ENCODE results near the gene HDAC4. TPM values are rescaled to one million over a fixed set of nuclear protein-coding genes. Genes with fewer than 3 reads are reported as not detected.

The HDAC4 gene
- total and polyA plus RNA-seq, 9 donors = 10.1 to 17.6 (median 13.3) TPM

DNA sequence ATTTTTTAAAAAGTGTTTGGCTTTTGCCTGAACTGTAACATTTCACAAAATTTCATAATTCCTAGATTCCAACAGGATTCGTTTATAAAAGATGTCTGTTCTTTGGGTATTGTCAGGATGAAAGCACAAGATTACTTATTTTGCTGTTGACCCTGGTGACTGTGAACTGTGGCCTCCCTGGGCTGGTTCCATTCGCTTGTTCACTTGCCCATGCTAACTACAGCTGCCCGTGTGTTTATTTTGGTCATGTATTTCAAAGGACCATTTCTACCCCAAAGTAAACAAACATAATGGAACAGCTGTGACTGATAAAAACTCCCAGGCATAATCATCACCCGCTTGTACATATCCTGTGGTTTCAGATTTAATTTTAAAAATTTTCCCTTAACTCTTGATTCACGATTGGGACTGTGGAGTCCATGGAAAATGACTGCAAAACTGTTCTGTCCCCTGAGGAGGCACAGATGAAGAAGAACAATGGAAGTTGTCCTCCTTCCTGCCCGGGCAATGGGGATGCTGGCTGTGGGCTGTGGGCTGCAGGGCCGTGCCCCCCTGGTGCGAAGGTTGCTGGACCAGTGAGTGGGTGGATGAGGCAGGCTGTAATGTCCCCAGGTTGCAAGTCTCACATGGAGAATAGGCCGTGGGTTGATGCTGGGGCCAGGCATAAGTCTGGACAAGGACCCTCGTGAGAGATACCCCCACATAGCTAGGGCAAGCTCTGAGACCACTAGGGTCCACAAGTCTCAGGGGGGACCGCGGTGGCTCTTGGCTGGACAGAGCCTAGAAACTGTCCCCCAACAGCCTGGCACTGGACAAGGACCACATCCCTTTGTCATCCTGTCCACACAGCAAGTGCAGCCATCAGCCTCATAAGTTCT, 28.9 kb upstream of the HDAC4 start:
- WGBS (ENCODE audit: insufficient coverage) = 86% methylated on average over 7 of the region's 12 CpGs
- Histone ChIP-seq H3K4me3 (ENCODE audit: low read length) (no peak overlapping the region), H3K4me1 (ENCODE audit: control insufficient read depth, insufficient read depth, low read length) (no peaks in the 10 kb centered on the region), H3K36me3 (ENCODE audit: control insufficient read depth, insufficient read depth, low read length) (no peaks in the 10 kb centered on the region), H3K27me3 (ENCODE audit: control insufficient read depth, insufficient read depth, low read length) (no peaks in the 10 kb centered on the region), H3K9me3 (replicated peaks; ENCODE audit: control insufficient read depth, low read depth, low read length) (peaks cover 4% of the 10 kb centered on the region), H3K27ac (ENCODE audit: low read length) (no peak overlapping the region)
- no peak for DNase-seq

DNA sequence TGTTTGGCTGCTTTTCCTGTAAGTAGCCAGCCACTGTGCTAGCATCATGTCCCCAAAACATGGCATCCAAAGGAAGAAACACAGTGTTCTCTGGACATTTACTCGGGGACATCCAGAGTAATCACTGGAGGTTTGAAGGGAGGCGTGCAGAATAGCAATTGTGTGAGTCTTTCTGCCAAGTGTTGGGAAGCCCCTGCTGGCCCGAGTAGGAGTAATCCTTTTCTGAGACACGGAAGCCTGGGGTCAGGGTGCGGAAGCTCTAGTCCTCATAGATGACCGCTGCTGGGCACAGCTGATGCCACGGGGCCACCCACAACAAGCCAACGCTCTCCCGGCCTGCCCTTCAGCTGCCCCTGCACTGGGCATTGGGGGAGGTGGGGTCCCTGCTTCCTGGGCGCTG, 24.8 kb upstream of the HDAC4 start:
- Histone ChIP-seq H3K4me1 (ENCODE audit: control insufficient read depth, insufficient read depth, low read length) (peaks cover 7% of the 10 kb centered on the region), H3K4me3 (ENCODE audit: low read length) (no peak overlapping the region), H3K9me3 (replicated peaks; ENCODE audit: control insufficient read depth, low read depth, low read length) (no peaks in the 10 kb centered on the region), H3K27ac (ENCODE audit: low read length) (no peak overlapping the region), H3K27me3 (ENCODE audit: control insufficient read depth, insufficient read depth, low read length) (no peaks in the 10 kb centered on the region), H3K36me3 (ENCODE audit: control insufficient read depth, insufficient read depth, low read length) (no peaks in the 10 kb centered on the region)
- 70% methylated on average over 10 of the region's 10 CpGs for WGBS (ENCODE audit: insufficient coverage)
- DNase-seq = no peak

DNA sequence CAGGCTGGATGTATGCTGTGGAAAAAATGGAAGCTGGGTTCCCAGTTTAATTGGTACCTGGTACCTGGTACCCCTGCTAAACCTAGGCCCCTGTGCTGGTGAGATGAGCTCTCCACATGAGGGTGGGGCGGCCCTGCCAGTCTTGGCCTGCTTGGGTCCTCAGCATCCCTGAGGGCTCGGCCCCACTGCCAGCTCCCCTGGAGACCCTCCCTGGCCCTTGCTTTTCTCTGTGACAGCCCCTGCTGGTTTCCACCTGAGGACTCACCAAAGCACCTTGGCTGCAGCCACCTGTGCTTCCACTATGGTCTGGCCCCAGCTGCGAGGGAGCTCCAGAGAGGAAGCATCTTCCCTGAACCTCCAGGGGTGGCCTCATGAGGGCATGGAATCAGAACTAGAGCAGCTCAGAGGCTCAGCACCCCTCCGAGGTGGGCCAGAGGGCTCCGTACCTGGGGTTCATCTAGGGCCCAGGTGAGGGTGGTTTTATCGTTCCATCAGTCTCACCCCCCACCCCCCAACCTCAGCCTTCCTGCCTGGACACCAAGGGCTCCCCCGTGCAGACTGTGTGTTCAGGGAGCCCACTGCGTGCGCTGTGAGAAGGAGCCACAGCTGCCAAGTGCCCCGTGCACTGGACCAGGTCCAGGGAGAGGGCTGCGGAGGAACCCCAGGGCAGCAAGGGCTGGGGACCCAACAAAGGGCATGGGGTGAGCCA, 23.7 kb upstream of the HDAC4 start:
- H3K9me3 ChIP-seq (replicated peaks; ENCODE audit: control insufficient read depth, low read depth, low read length) = no peaks in the 10 kb centered on the region
- no peak overlapping the region for H3K4me3 ChIP-seq (ENCODE audit: low read length)
- WGBS (ENCODE audit: insufficient coverage) = 80% methylated on average over 10 of the region's 11 CpGs
- H3K27ac ChIP-seq (ENCODE audit: low read length) = no peak overlapping the region
- H3K4me1 ChIP-seq (ENCODE audit: control insufficient read depth, insufficient read depth, low read length) = peaks cover 7% of the 10 kb centered on the region
- no peak for DNase-seq
- no peaks in the 10 kb centered on the region for H3K36me3 ChIP-seq (ENCODE audit: control insufficient read depth, insufficient read depth, low read length)
- H3K27me3 ChIP-seq (ENCODE audit: control insufficient read depth, insufficient read depth, low read length) = no peaks in the 10 kb centered on the region

DNA sequence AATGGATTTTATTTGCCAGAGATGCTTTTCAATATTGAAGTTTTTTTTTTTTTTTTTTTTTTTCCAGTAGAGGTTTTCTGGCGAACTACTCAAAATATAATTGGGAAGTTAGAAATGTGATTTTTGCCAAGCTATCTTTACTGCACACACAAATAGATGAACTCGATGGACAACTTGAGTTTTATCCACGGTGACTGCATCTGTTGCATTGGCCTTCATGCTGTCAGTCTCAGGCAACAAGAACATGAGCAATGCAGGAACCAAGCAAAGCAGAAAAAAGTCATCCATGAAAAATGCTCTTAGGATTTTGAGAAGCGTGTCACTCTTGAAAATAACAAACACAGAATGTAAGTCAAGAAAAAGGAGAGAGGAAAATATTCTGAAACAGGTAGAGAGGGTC, 22.7 kb upstream of the HDAC4 start:
- no peak overlapping the region for H3K4me3 ChIP-seq (ENCODE audit: low read length)
- H3K9me3 ChIP-seq (replicated peaks; ENCODE audit: control insufficient read depth, low read depth, low read length) = no peaks in the 10 kb centered on the region
- H3K27ac ChIP-seq (ENCODE audit: low read length) = no peak overlapping the region
- WGBS (ENCODE audit: insufficient coverage) = no CpG with 5 or more reads among the region's 4 CpGs
- H3K36me3 ChIP-seq (ENCODE audit: control insufficient read depth, insufficient read depth, low read length) = no peaks in the 10 kb centered on the region
- peaks cover 7% of the 10 kb centered on the region for H3K4me1 ChIP-seq (ENCODE audit: control insufficient read depth, insufficient read depth, low read length)
- H3K27me3 ChIP-seq (ENCODE audit: control insufficient read depth, insufficient read depth, low read length) = no peaks in the 10 kb centered on the region
- no peak for DNase-seq

DNA sequence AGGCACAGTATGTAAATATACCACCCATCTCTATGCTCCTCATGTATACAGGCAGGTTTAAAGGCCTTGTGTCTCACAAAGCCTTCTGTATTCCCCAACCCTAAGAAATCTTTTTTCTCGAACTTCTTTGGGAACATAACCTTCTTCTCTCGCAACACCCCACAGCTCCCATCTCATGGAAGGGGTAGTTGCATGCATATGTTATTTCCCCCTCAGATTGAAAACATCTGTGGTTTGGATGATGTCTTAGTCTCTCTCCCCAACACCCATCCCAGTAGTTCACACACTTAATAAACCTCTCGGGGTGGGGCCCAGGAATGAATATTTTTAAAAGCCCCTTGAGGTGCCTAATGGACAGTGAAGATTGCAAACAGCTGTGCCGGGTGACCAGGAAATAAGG, 21.0 kb upstream of the HDAC4 start:
- H3K4me3 ChIP-seq (ENCODE audit: low read length) = no peak overlapping the region
- no peaks in the 10 kb centered on the region for H3K36me3 ChIP-seq (ENCODE audit: control insufficient read depth, insufficient read depth, low read length)
- H3K27ac ChIP-seq (ENCODE audit: low read length) = no peak overlapping the region
- H3K9me3 ChIP-seq (replicated peaks; ENCODE audit: control insufficient read depth, low read depth, low read length) = no peaks in the 10 kb centered on the region
- peak; percentile 42 for DNase-seq
- H3K4me1 ChIP-seq (ENCODE audit: control insufficient read depth, insufficient read depth, low read length) = peaks cover 7% of the 10 kb centered on the region
- WGBS (ENCODE audit: insufficient coverage) = 17% methylated on average over 1 of the region's 4 CpGs
- peaks cover 3% of the 10 kb centered on the region for H3K27me3 ChIP-seq (ENCODE audit: control insufficient read depth, insufficient read depth, low read length)

DNA sequence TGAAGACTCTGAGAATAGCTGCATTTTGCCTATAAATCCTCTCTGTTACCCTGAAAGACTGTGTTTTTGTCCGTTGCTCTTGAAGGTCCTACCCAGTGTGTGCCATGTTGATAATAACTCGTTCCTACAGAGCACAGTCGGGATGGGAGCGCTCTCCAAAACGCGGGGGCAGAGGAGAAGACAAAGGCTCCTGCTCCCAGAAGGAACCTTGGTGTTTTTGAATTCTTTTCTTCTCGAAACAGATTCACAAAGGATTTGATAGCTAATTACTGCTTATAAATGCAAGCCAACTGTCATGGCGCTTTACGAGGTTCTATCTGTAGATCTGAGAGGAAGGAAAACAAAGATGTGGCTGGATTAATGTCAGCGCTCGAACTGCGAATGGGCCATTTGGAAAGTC, 19.3 kb upstream of the HDAC4 start:
- no peak overlapping the region for H3K4me3 ChIP-seq (ENCODE audit: low read length)
- peaks cover 7% of the 10 kb centered on the region for H3K4me1 ChIP-seq (ENCODE audit: control insufficient read depth, insufficient read depth, low read length)
- H3K9me3 ChIP-seq (replicated peaks; ENCODE audit: control insufficient read depth, low read depth, low read length) = no peaks in the 10 kb centered on the region
- 79% methylated on average over 12 of the region's 12 CpGs for WGBS (ENCODE audit: insufficient coverage)
- H3K27ac ChIP-seq (ENCODE audit: low read length) = no peak overlapping the region
- H3K36me3 ChIP-seq (ENCODE audit: control insufficient read depth, insufficient read depth, low read length) = no peaks in the 10 kb centered on the region
- DNase-seq = no peak
- peaks cover 3% of the 10 kb centered on the region for H3K27me3 ChIP-seq (ENCODE audit: control insufficient read depth, insufficient read depth, low read length)

DNA sequence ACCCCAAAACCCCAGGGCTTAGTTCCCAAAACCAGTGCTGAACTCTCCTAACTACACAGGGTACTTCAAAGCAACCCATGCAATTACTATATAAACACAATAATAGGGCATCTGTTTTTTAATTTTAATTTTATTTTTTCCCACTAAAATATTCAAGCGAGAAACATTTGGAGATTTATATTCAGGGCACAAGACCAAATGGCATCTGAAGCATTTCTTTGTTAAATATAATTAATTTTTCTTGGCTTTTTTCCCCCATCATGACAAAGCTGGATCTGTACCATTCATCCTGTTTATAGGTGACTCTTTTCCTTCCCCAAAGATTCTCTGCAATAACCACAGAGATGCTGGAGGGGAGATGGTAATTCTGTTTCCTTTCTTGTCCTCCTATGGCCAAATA, 18.1 kb upstream of the HDAC4 start:
- Histone ChIP-seq H3K27me3 (ENCODE audit: control insufficient read depth, insufficient read depth, low read length) (peaks cover 3% of the 10 kb centered on the region), H3K36me3 (ENCODE audit: control insufficient read depth, insufficient read depth, low read length) (no peaks in the 10 kb centered on the region), H3K4me3 (ENCODE audit: low read length) (no peak overlapping the region), H3K27ac (ENCODE audit: low read length) (no peak overlapping the region), H3K9me3 (replicated peaks; ENCODE audit: control insufficient read depth, low read depth, low read length) (no peaks in the 10 kb centered on the region), H3K4me1 (ENCODE audit: control insufficient read depth, insufficient read depth, low read length) (peaks cover 7% of the 10 kb centered on the region)
- DNase-seq = no peak
- WGBS (ENCODE audit: insufficient coverage) = no CpG with 5 or more reads among the region's 1 CpG

DNA sequence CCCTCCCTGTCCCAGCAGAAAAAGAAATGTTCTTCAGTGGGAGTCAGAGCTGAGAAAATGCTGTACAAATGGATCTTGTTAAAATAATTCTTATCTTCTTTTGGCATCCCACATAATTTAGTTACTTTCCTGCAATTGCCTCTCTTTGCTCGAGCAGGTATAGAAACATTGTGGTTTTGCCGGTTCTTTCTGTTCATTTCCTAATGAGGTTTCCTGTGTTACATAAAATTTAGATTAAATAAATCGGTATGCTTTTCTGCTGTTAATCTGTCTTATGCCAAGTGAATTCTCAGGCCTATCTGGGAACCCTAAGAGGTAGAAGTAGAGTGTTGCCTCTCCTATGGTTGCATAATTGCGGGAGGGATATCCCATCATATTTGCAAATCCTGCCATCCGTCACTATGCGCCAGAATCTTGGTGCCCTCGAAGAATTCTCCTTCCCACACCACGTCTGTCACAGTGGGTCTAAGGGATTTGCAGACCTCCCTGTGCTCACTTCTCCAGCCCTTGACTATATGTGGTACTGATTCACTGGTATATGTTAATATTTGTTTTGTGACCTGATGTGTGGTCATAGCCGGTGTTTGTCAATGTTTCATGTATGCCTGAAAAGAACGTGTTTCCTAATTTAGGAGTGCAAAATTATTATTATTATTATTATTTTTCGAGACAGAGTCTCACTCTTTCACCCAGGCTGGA, 12.2 kb upstream of the HDAC4 start:
- WGBS (ENCODE audit: insufficient coverage) = no CpG with 5 or more reads among the region's 11 CpGs
- no peaks in the 10 kb centered on the region for H3K4me1 ChIP-seq (ENCODE audit: control insufficient read depth, insufficient read depth, low read length)
- H3K27me3 ChIP-seq (ENCODE audit: control insufficient read depth, insufficient read depth, low read length) = peaks cover 2% of the 10 kb centered on the region
- no peak for DNase-seq
- H3K27ac ChIP-seq (ENCODE audit: low read length) = no peak overlapping the region
- H3K4me3 ChIP-seq (ENCODE audit: low read length) = no peak overlapping the region
- H3K36me3 ChIP-seq (ENCODE audit: control insufficient read depth, insufficient read depth, low read length) = no peaks in the 10 kb centered on the region
- peaks cover 3% of the 10 kb centered on the region for H3K9me3 ChIP-seq (replicated peaks; ENCODE audit: control insufficient read depth, low read depth, low read length)

DNA sequence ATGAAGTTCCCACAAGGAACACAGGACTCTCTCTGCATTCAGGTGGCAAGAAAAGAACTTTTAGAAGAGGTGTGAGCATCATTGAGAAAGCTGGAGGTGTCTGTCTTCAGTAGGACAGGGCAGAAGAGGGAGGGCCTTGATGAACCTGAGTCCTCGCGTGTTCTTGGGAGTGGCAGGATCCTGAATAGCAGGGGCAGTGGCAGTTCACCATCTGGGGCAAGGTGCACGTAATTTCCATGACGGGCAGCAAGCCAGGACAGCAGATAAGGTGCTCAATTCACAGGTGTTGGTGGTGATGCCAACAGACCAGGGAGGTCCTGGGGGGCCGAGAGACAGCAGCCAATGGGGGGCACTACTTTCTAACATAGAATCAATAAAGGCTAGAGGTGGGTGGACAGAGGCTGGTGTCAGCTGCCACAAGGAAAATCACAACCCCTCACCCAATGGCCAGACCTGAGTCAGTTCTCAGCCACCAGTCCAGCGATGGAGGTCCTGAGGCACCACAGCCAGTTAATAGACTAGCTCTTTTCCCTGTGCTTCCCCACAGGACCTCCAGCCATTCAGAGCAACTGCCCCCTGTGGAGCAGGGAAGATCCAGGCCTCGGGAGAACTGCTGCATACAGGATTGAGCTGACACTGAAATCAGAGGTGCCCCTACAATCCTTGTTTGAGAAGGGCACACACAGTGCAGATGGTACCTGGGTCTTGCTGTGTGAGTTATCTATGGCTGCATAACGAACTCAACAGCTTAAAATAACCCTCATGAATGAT, 10.9 kb upstream of the HDAC4 start:
- Histone ChIP-seq H3K4me1 (ENCODE audit: control insufficient read depth, insufficient read depth, low read length) (no peaks in the 10 kb centered on the region), H3K27me3 (ENCODE audit: control insufficient read depth, insufficient read depth, low read length) (peaks cover 2% of the 10 kb centered on the region), H3K4me3 (ENCODE audit: low read length) (no peak overlapping the region), H3K36me3 (ENCODE audit: control insufficient read depth, insufficient read depth, low read length) (no peaks in the 10 kb centered on the region), H3K27ac (ENCODE audit: low read length) (no peak overlapping the region), H3K9me3 (replicated peaks; ENCODE audit: control insufficient read depth, low read depth, low read length) (peaks cover 3% of the 10 kb centered on the region)
- 89% methylated on average over 4 of the region's 8 CpGs for WGBS (ENCODE audit: insufficient coverage)
- DNase-seq = no peak

All from muscle of leg (tissue), 11 donors.